HCT116 (cell line): ENCODE results near the gene PHKB. TPM values are rescaled to one million over a fixed set of nuclear protein-coding genes. Genes with fewer than 3 reads are reported as not detected.

ENCODE experiments used
- ATAC-seq: fragments of 200-7000 bp; cut with Tn5 transposase; 2 replicates; pipeline ENCODE4 v1.9.1; 2020; ENCODE audit warnings: mild to moderate bottlenecking, moderate library complexity
- BruUV-seq: library from RNA; stranded (reverse); fragments of 400-500 nt; replicated peaks from 2 replicates; lab custom pipeline; 2021; lab: Mats Ljungman, UMichigan
- CTCF ChIA-PET: fragments of 300-600 bp; sonication (Branson Sonifier 250); formaldehyde crosslinking; loops from one replicate; lab custom pipeline; 2021; ENCODE audit warnings: antibody characterized with exemption; lab: Charles Lee
- POLR2A ChIA-PET: fragments of 300-600, 350-600 bp; sonication (Branson Sonifier 250); formaldehyde crosslinking; loops from one replicate; lab custom pipeline; 2021; ENCODE audit warnings: antibody characterized with exemption; lab: Charles Lee
- RAD21 ChIA-PET, 2 experiments: fragments of 300-600 bp; sonication (Branson Sonifier 250); formaldehyde crosslinking; loops; one replicate each; lab custom pipeline; 2023; ENCODE audit warnings: low total read pairs in 2 of 2; ENCODE audit not compliant: uncharacterized antibody in 2 of 2, unreplicated experiment in 2 of 2, low non-redundant PET in 1 of 2; lab: Charles Lee
- DNase-seq: peaks from one replicate; pipeline ENCODE4 v3.0.0-alpha.2; 2010; ENCODE audit warnings: low read depth, low spot score
- H2AFZ ChIP-seq: fragments of 200-600 bp; shearing (Covaris generic), sonication (generic); 2 replicates; pipeline ENCODE4 v1.6.1; 2017; ENCODE audit warnings: low read depth, mixed run types, mixed read lengths, antibody characterized with exemption, low read length; ENCODE audit not compliant: poor library complexity, severe bottlenecking
- H3K27ac ChIP-seq: 2 replicates; pipeline ENCODE4 v1.5.1; 2012; ENCODE audit warnings: low read depth, low read length
- H3K27me3 ChIP-seq: fragments of 200-600 bp; sonication (generic); 2 replicates; pipeline ENCODE4 v1.6.1; 2016; ENCODE audit warnings: mixed run types, low read length, mixed read lengths; ENCODE audit not compliant: insufficient read depth
- H3K36me3 ChIP-seq, 2 experiments: fragments of 200-500 bp in 1 of 2; fragments of 200-600 bp in 1 of 2; sonication (Bioruptor generic) in 1 of 2; sonication (generic) in 1 of 2; 2 replicates each; pipeline versions ENCODE4 v1.5.1 to v1.6.1; 2014 to 2016; ENCODE audit warnings: low read length in 2 of 2, inconsistent platforms in 1 of 2, mixed read lengths in 1 of 2, mixed run types in 1 of 2; ENCODE audit not compliant: insufficient read depth in 2 of 2, control insufficient read depth in 1 of 2
- H3K4me1 ChIP-seq, 2 experiments: fragments of 200-600 bp in 1 of 2; sonication (generic) in 1 of 2; 2 replicates each; pipeline versions ENCODE4 v1.5.1 to v1.6.1; 2012 to 2017; ENCODE audit warnings: low read length in 2 of 2, inconsistent platforms in 1 of 2, mild to moderate bottlenecking in 1 of 2, mixed read lengths in 1 of 2, mixed run types in 1 of 2, moderate library complexity in 1 of 2; ENCODE audit not compliant: insufficient read depth in 2 of 2, control insufficient read depth in 1 of 2
- H3K4me2 ChIP-seq: fragments of 200-600 bp; sonication (generic); 2 replicates; pipeline ENCODE4 v1.6.1; 2017; ENCODE audit warnings: mixed run types, low read length, mixed read lengths
- H3K4me3 ChIP-seq, 2 experiments: fragments of 200-600 bp in 1 of 2; sonication (generic) in 1 of 2; replicated peaks in 1 of 2; 2 replicates each; pipeline ENCODE4 v1.5.1; 2011 to 2016; ENCODE audit warnings: low read length in 2 of 2, control low read depth in 1 of 2, low read depth in 1 of 2, mild to moderate bottlenecking in 1 of 2, mixed read lengths in 1 of 2, mixed run types in 1 of 2
- H3K79me2 ChIP-seq: fragments of 200-600 bp; sonication (generic); 2 replicates; pipeline ENCODE4 v1.6.1; 2017; ENCODE audit warnings: mild to moderate bottlenecking, mixed run types, low read length, moderate library complexity, mixed read lengths; ENCODE audit not compliant: insufficient read depth
- H3K9ac ChIP-seq: fragments of 200-600 bp; sonication (generic); 2 replicates; pipeline ENCODE4 v1.6.1; 2016; ENCODE audit warnings: low read length, mixed read lengths
- H3K9me2 ChIP-seq: fragments of 200-600 bp; sonication (generic), shearing (Covaris generic); 2 replicates; pipeline ENCODE4 v1.6.1; 2017; ENCODE audit warnings: mixed run types, mild to moderate bottlenecking, moderate library complexity; ENCODE audit not compliant: insufficient read depth
- H3K9me3 ChIP-seq, 2 experiments: fragments of 200-500 bp in 1 of 2; fragments of 200-600 bp in 1 of 2; sonication (Bioruptor generic) in 1 of 2; sonication (generic) in 1 of 2; 2 replicates each; pipeline ENCODE4 v1.6.1; 2014 to 2017; ENCODE audit warnings: low read length in 2 of 2, mixed read lengths in 2 of 2, inconsistent platforms in 1 of 2, low read depth in 1 of 2, mild to moderate bottlenecking in 1 of 2, mixed run types in 1 of 2, moderate library complexity in 1 of 2; ENCODE audit not compliant: control insufficient read depth in 1 of 2, insufficient read depth in 1 of 2
- H4K20me1 ChIP-seq: fragments of 200-600 bp; sonication (generic), shearing (Covaris generic); 2 replicates; pipeline ENCODE4 v1.6.1; 2017; ENCODE audit warnings: mixed run types, mild to moderate bottlenecking, moderate library complexity; ENCODE audit not compliant: insufficient read depth
- CBX3 ChIP-seq: IDR thresholded peaks from 2 replicates; pipeline ENCODE4 v1.6.1; 2012; ENCODE audit warnings: low read depth
- CEBPB ChIP-seq: IDR thresholded peaks from 2 replicates; pipeline ENCODE4 v1.6.1; 2012; ENCODE audit warnings: low read depth
- ELF1 ChIP-seq: IDR thresholded peaks from 2 replicates; pipeline ENCODE4 v1.6.1; 2012; ENCODE audit warnings: low read depth, borderline replicate concordance
- EZH2phosphoT487 ChIP-seq: fragments of 200-600 bp; IDR thresholded peaks from 2 replicates; pipeline ENCODE4 v1.6.1; 2018; ENCODE audit warnings: antibody characterized with exemption, borderline replicate concordance
- FOSL1 ChIP-seq: IDR thresholded peaks from 2 replicates; pipeline ENCODE4 v1.6.1; 2012; ENCODE audit warnings: low read depth
- JUND ChIP-seq: IDR thresholded peaks from 2 replicates; pipeline ENCODE4 v1.6.1; 2012
- POLR2A ChIP-seq: IDR thresholded peaks from 2 replicates; pipeline ENCODE4 v1.7.0; 2011; ENCODE audit warnings: borderline replicate concordance; ENCODE audit not compliant: insufficient read depth, insufficient read length; ENCODE audit errors: extremely low read depth
- TCF7L2 ChIP-seq: IDR thresholded peaks from 2 replicates; pipeline ENCODE4 v1.7.0; 2011; ENCODE audit warnings: borderline replicate concordance, inconsistent platforms; ENCODE audit not compliant: insufficient read depth, insufficient read length; ENCODE audit errors: extremely low read depth
- ZNF274 ChIP-seq: fragments of 200-500 bp; sonication (Bioruptor generic); IDR thresholded peaks from 2 replicates; pipeline ENCODE4 v1.6.1; 2014; ENCODE audit warnings: mild to moderate bottlenecking, low read depth, low read length, inconsistent platforms
- intact Hi-C: fragments of 100-400 bp; cut with micrococcal nuclease; formaldehyde crosslinking; loops from 2 replicates; pipeline ENCODE4 v1.10.0; 2022
- total RNA-seq: library from RNA; stranded (reverse); gene quantifications from one replicate; pipeline ENCODE4 v1.2.1, GENCODE V29; 2021; ENCODE audit not compliant: unreplicated experiment
- TF ChIP-seq, protein P1 (sequence below): IDR thresholded peaks from 2 replicates; pipeline ENCODE4 v1.6.1; 2011; ENCODE audit warnings: mild to moderate bottlenecking, low read length, moderate library complexity; ENCODE audit not compliant: insufficient replicate concordance; ENCODE audit errors: extremely low read depth
- TF ChIP-seq, protein P2 (sequence below): IDR thresholded peaks from 2 replicates; pipeline ENCODE4 v1.6.1; 2012
- TF ChIP-seq, protein P3 (sequence below): IDR thresholded peaks from 2 replicates; pipeline ENCODE4 v1.6.1; 2012; ENCODE audit warnings: low read depth

The PHKB gene
- total RNA-seq, 1 experiment from 2014 or later, result 30.5 TPM

DNA sequence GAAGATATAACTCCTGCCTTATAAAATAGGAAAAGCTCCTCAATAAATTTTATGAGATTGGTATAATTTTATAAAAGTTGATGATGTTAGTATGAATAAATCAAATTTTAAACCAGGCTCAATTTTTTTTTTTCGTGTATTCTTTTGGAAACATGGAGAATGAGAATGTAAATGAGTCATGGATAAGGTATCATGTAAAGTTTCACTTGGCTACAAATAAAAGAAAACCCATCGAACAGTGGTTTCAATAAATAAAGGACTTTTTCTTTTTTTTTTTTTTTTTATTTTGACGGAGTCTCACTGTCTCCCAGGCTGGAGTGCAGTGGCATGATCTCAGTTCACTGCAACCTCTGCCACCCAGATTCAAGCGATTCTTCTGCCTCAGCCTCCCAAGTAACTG, 67.3 kb downstream of the PHKB start:
- no peaks in the 10 kb centered on the region for H3K27me3 ChIP-seq
- intact Hi-C loops, result no loop called here
- no TSS peak for BruUV-seq
- POLR2A ChIA-PET, result no interaction called here
- CTCF ChIA-PET, result no interaction called here
- H3K36me3 ChIP-seq, result no peaks in the 10 kb centered on the region
- ATAC-seq, result no peak
- TF ChIP-seq CBX3 (no peak), CEBPB (no peak), POLR2A (no peak), FOSL1 (no peak), EZH2phosphoT487 (no peak), JUND (no peak), ZNF274 (no peak)
- TF ChIP-seq, protein P1, sequence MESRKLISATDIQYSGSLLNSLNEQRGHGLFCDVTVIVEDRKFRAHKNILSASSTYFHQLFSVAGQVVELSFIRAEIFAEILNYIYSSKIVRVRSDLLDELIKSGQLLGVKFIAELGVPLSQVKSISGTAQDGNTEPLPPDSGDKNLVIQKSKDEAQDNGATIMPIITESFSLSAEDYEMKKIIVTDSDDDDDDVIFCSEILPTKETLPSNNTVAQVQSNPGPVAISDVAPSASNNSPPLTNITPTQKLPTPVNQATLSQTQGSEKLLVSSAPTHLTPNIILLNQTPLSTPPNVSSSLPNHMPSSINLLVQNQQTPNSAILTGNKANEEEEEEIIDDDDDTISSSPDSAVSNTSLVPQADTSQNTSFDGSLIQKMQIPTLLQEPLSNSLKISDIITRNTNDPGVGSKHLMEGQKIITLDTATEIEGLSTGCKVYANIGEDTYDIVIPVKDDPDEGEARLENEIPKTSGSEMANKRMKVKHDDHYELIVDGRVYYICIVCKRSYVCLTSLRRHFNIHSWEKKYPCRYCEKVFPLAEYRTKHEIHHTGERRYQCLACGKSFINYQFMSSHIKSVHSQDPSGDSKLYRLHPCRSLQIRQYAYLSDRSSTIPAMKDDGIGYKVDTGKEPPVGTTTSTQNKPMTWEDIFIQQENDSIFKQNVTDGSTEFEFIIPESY, result no peak
- H2AFZ ChIP-seq, result no peak overlapping the region
- DNase-seq, result no peak
- RAD21 ChIA-PET, result no interaction called here
- H4K20me1 ChIP-seq, result no peaks in the 10 kb centered on the region
- H3K9me3 ChIP-seq, result no peaks in the 10 kb centered on the region
- no peak overlapping the region for H3K9ac ChIP-seq
- H3K4me3 ChIP-seq, result no peak overlapping the region
- H3K79me2 ChIP-seq, result no peaks in the 10 kb centered on the region
- no peak overlapping the region for H3K27ac ChIP-seq
- no peaks in the 10 kb centered on the region for H3K4me1 ChIP-seq
- no peak overlapping the region for H3K4me2 ChIP-seq
- H3K9me2 ChIP-seq, result no peaks in the 10 kb centered on the region

DNA sequence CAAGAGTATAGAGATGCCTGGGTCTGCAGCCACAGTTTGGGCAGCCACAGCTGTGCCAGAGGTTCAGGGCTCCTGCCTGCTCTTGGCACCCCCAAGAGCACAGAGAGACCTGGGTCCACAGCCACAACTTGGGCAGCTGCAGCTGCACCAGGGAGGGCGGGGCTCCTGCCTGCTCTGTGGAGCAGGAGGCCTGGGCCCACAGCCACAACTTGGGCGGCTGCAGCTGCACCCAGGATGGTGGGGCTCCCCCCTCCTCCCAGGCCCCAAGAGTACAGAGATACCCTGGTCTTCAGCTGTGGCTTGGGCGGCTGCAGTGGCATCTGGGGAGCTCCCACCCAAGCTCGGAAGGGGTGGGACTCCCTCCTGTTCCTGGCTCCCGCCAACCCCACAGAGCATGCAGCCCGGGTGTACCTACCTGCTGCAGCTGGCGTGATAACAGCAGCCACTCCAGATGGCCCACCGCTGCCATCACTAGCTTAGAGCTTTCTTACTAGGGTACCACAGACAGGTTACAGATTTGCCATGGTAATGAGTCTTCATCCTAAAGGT, 72.7 kb downstream of the PHKB start:
- Histone ChIP-seq H3K27me3 (no peaks in the 10 kb centered on the region), H3K9me2 (no peaks in the 10 kb centered on the region), H4K20me1 (no peaks in the 10 kb centered on the region), H3K27ac (no peak overlapping the region), H3K4me2 (no peak overlapping the region), H3K79me2 (no peaks in the 10 kb centered on the region), H3K4me3 (no peak overlapping the region), H3K36me3 (no peaks in the 10 kb centered on the region), H3K4me1 (no peaks in the 10 kb centered on the region), H3K9me3 (no peaks in the 10 kb centered on the region), H3K9ac (no peak overlapping the region), H2AFZ (no peak overlapping the region)
- ATAC-seq (no peak), DNase-seq (no peak)
- ChIA-PET CTCF (no interaction called here), RAD21 (no interaction called here), POLR2A (no interaction called here)
- BruUV-seq, result no TSS peak
- intact Hi-C loops, result no loop called here
- TF ChIP-seq EZH2phosphoT487 (no peak), JUND (no peak), ELF1 (no peak), ZNF274 (no peak), TCF7L2 (no peak)
- TF ChIP-seq, protein P1, result no peak
- TF ChIP-seq, protein P2, sequence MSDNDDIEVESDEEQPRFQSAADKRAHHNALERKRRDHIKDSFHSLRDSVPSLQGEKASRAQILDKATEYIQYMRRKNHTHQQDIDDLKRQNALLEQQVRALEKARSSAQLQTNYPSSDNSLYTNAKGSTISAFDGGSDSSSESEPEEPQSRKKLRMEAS, result no peak
- TF ChIP-seq, protein P3, sequence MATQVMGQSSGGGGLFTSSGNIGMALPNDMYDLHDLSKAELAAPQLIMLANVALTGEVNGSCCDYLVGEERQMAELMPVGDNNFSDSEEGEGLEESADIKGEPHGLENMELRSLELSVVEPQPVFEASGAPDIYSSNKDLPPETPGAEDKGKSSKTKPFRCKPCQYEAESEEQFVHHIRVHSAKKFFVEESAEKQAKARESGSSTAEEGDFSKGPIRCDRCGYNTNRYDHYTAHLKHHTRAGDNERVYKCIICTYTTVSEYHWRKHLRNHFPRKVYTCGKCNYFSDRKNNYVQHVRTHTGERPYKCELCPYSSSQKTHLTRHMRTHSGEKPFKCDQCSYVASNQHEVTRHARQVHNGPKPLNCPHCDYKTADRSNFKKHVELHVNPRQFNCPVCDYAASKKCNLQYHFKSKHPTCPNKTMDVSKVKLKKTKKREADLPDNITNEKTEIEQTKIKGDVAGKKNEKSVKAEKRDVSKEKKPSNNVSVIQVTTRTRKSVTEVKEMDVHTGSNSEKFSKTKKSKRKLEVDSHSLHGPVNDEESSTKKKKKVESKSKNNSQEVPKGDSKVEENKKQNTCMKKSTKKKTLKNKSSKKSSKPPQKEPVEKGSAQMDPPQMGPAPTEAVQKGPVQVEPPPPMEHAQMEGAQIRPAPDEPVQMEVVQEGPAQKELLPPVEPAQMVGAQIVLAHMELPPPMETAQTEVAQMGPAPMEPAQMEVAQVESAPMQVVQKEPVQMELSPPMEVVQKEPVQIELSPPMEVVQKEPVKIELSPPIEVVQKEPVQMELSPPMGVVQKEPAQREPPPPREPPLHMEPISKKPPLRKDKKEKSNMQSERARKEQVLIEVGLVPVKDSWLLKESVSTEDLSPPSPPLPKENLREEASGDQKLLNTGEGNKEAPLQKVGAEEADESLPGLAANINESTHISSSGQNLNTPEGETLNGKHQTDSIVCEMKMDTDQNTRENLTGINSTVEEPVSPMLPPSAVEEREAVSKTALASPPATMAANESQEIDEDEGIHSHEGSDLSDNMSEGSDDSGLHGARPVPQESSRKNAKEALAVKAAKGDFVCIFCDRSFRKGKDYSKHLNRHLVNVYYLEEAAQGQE, result no peak
